Placental pericyte (primary cell): ENCODE data around the gene PRAMEF5. TPM values are rescaled to one million over a fixed set of nuclear protein-coding genes. Genes with fewer than 3 reads are reported as not detected.

Experiments
- small RNA-seq: library from RNA; depleted of rRNA; stranded (forward); fragments of <200 nt; gene quantifications from one replicate; pipeline ENCODE3, GENCODE V24; 2012; ENCODE audit warnings: low replicate concordance
- total RNA-seq: library from RNA; depleted of rRNA; stranded (reverse); fragments of >200 nt; gene quantifications from 2 replicates; pipeline ENCODE4 v1.2.3, GENCODE V29; 2012

Gene PRAMEF5
- not detected in 2 replicates for total RNA-seq

DNA sequence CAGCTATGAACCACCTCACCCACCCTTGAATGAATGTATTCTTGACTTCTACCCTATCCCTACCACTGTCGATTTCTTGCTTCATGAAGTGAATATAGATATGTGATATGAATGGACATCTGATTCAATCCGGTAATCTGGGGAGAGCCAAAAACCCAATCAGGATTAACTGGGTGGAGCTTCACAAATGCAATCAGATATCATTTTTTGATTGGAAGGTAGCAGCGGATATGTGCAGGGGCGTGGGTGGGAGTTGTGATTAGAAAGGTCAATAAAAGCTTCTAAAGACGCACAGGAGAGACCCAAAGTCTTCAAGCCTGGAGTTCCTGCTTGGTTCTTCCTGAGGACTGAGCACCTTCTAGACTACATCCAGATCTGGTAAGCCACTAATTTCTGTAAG is at the start of gene PRAMEF5:
Gene PRAMEF5 (plus strand): TSS at position 301 of the 400 bp plus-strand sequence. CDS start 5,071 bp downstream, outside the sequence.

DNA sequence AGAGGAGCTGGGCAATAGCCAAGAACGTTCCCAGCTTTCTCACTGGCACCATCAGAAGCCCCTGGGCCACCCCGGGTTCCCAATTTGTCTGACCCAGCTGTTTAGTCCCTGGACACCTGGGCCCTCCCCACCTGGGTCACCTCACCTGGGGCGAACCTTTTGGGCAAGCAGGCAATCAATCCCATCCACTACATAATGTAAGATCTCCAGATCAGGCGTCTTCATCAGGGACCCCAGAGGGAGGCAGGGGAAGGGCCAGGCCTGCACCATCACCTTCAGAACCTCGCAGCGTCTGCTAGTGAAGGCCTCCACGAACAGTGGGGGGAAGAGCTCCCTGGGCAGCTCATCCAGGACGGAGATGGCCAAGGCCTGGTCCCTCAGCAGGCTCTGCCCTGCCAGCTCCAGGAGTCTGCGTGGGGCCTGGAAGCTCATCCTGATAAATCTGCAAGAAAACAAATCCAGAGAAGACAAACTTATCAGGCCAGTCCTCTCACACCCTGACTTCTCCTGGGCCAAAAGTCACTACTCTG is 28.3 kb upstream of the PRAMEF5 start, which contains the start of gene PRAMEF18:
Gene PRAMEF18 (minus strand): TSS at position 480 of the 530 bp plus-strand sequence. CDS start 48 bp downstream, at position 432.

DNA sequence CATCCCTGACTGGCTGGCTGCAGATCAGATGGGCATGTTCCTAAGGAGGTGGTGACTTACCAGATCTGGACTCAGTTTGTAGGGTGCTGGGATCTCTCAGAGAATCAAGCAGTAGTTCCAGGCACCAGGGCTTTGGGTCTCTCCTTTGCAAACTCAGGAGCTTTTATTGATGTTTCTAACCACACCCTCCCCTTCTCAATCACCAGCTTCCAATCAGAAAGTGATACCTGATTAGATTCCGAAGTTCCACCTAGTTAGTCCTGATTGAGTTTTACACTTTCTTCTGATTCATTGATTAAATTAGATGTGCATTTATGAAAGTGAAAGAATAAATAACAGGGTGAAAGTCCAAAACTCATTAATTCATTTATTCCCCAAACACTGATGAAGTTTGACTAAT is 31.0 kb downstream of the PRAMEF5 start, which contains the start of gene PRAMEF8:
Gene PRAMEF8 (minus strand): TSS at position 101 of the 400 bp plus-strand sequence. CDS start 1,046 bp downstream, outside the sequence.

GRCh38 chr1:13303239-13303638 is 49.2 kb downstream of the PRAMEF5 start, which contains the start of gene PRAMEF33:
PRAMEF33 (plus strand) TSS chr1:13303539; CDS start chr1:13305955, 2,416 bp downstream.

Small RNA genes lying within 50 kb of the gene (small RNA-seq; reads per million reads assigned to genes)
- not detected for gene RNU6-771P

Other genes starting within 250 kb of the PRAMEF5 start
- gene PRAMEF27, start 197.6 kb upstream of the PRAMEF5 start, total RNA-seq: not detected in 2 replicates
- gene HNRNPCL3, start 193.4 kb upstream of the PRAMEF5 start, total RNA-seq: not detected in 2 replicates
- not detected in 2 replicates for gene PRAMEF25, start 183.4 kb upstream of the PRAMEF5 start, total RNA-seq
- gene HNRNPCL2, start 137.3 kb upstream of the PRAMEF5 start, total RNA-seq: not detected in 2 replicates
- gene PRAMEF26, start 98.2 kb upstream of the PRAMEF5 start, total RNA-seq: not detected in 2 replicates
- not detected in 2 replicates for gene HNRNPCL4, start 88.6 kb upstream of the PRAMEF5 start, total RNA-seq
- gene PRAMEF9, start 82.3 kb upstream of the PRAMEF5 start, total RNA-seq: not detected in 2 replicates
- not detected in 2 replicates for gene PRAMEF13, start 52.8 kb upstream of the PRAMEF5 start, total RNA-seq
- not detected in 2 replicates for gene PRAMEF18, start 28.0 kb upstream of the PRAMEF5 start, total RNA-seq
- gene PRAMEF8, start 30.9 kb downstream of the PRAMEF5 start, total RNA-seq: not detected in 2 replicates
- gene PRAMEF33, start 49.3 kb downstream of the PRAMEF5 start, total RNA-seq: not detected in 2 replicates
- not detected in 2 replicates for gene PRAMEF15, start 61.4 kb downstream of the PRAMEF5 start, total RNA-seq
- not detected in 2 replicates for gene PRAMEF14, start 92.9 kb downstream of the PRAMEF5 start, total RNA-seq
- gene PRAMEF19, start 117.7 kb downstream of the PRAMEF5 start, total RNA-seq: not detected in 2 replicates
- gene PRAMEF17, start 135.4 kb downstream of the PRAMEF5 start, total RNA-seq: not detected in 2 replicates
- not detected in 2 replicates for gene PRAMEF20, start 156.3 kb downstream of the PRAMEF5 start, total RNA-seq